Measurements from ENCODE around the gene HECTD4. TPM values are rescaled to one million over a fixed set of nuclear protein-coding genes. Genes with fewer than 3 reads are reported as not detected.

The HECTD4 gene
- total RNA-seq, 1 donor from 2014 or later = 98.8 TPM

- DNase-seq (no peak), ATAC-seq (ENCODE audit: low read depth) (no peak)
- TF ChIP-seq CTCF (IDR thresholded peaks at IDR 0.05) = no peak
- Mint-ChIP-seq H3K27ac (peak overlapping the region; percentile 87), H3K27me3 (no peaks in the 10 kb centered on the region), H3K4me1 (peaks cover 17% of the 10 kb centered on the region), H3K9me3 (no peaks in the 10 kb centered on the region), H3K36me3 (ENCODE audit: low read depth) (peaks cover 74% of the 10 kb centered on the region), H3K4me3 (no peak overlapping the region)
- ChIA-PET POLR2A (no interaction called here), CTCF (no interaction called here)
- intact Hi-C loops (cut with micrococcal nuclease) = loop anchor here (1.0 kb wide), 1 partner anchor 79 kb away; the partner anchor contains the start of gene HECTD4
These were observed 78.4 kb downstream of the HECTD4 start for GRCh38 chr12:112303799-112304198.

GRCh38 chr12:112303004-112303403 is 79.2 kb downstream of the HECTD4 start:
- H3K4me1 Mint-ChIP-seq = peaks cover 10% of the 10 kb centered on the region
- no peak for TF ChIP-seq CTCF (IDR thresholded peaks at IDR 0.05)
- intact Hi-C loops (cut with micrococcal nuclease) = loop anchor here (1.0 kb wide), 1 partner anchor 79 kb away; the partner anchor contains the start of gene HECTD4
- ATAC-seq (ENCODE audit: low read depth) (peak; percentile 98), DNase-seq (no peak)
- H3K27me3 Mint-ChIP-seq = no peaks in the 10 kb centered on the region
- peak overlapping the region; percentile 87 for H3K27ac Mint-ChIP-seq
- ChIA-PET CTCF (no interaction called here), POLR2A (no interaction called here)
- peaks cover 67% of the 10 kb centered on the region for H3K36me3 Mint-ChIP-seq (ENCODE audit: low read depth)
- no peaks in the 10 kb centered on the region for H3K9me3 Mint-ChIP-seq
- no peak overlapping the region for H3K4me3 Mint-ChIP-seq

- H3K27me3 Mint-ChIP-seq = no peaks in the 10 kb centered on the region
- no peak for TF ChIP-seq CTCF (IDR thresholded peaks at IDR 0.05)
- no peak overlapping the region for H3K27ac Mint-ChIP-seq
- intact Hi-C loops (cut with micrococcal nuclease) = no loop called here
- H3K4me1 Mint-ChIP-seq = peaks cover 10% of the 10 kb centered on the region
- ChIA-PET POLR2A (no interaction called here), CTCF (no interaction called here)
- H3K36me3 Mint-ChIP-seq (ENCODE audit: low read depth) = peaks cover 42% of the 10 kb centered on the region
- no peak for DNase-seq
- no peaks in the 10 kb centered on the region for H3K9me3 Mint-ChIP-seq
- no peak overlapping the region for H3K4me3 Mint-ChIP-seq
- no peak for ATAC-seq (ENCODE audit: low read depth)
These were observed 82.5 kb downstream of the HECTD4 start for GRCh38 chr12:112299704-112300103.

- POLR2A ChIA-PET = no interaction called here
- intact Hi-C loops (cut with micrococcal nuclease) = no loop called here
- TF ChIP-seq CTCF (IDR thresholded peaks at IDR 0.05) = no peak
- Mint-ChIP-seq H3K27me3 (no peaks in the 10 kb centered on the region), H3K9me3 (no peaks in the 10 kb centered on the region), H3K4me1 (no peaks in the 10 kb centered on the region), H3K27ac (no peak overlapping the region), H3K36me3 (ENCODE audit: low read depth) (peaks cover 31% of the 10 kb centered on the region), H3K4me3 (no peak overlapping the region)
- CTCF ChIA-PET = no interaction called here
- no peak for DNase-seq
- no peak for ATAC-seq (ENCODE audit: low read depth)
These were observed 85.0 kb downstream of the HECTD4 start for GRCh38 chr12:112297188-112297587.

GRCh38 chr12:112296183-112296582 is 86.0 kb downstream of the HECTD4 start:
- DNase-seq (no peak), ATAC-seq (ENCODE audit: low read depth) (no peak)
- H3K4me1 Mint-ChIP-seq = no peaks in the 10 kb centered on the region
- ChIA-PET CTCF (no interaction called here), POLR2A (interaction anchor here (0.6 kb wide), 1 partner anchor 282 kb away, joined by 3 read pairs; no protein-coding TSS in a partner anchor)
- intact Hi-C loops (cut with micrococcal nuclease) = no loop called here
- peaks cover 26% of the 10 kb centered on the region for H3K36me3 Mint-ChIP-seq (ENCODE audit: low read depth)
- no peak overlapping the region for H3K4me3 Mint-ChIP-seq
- no peak for TF ChIP-seq CTCF (IDR thresholded peaks at IDR 0.05)
- H3K27me3 Mint-ChIP-seq = no peaks in the 10 kb centered on the region
- no peak overlapping the region for H3K27ac Mint-ChIP-seq
- no peaks in the 10 kb centered on the region for H3K9me3 Mint-ChIP-seq

All from activated B cell treated with CpG ODN at 0.5 μM for 24 hours (primary cell).